ENCODE results near the gene SKP1.
A peak's percentile ranks its signal among the peaks of the same experiment; 100 is the strongest.

- TF ChIP-seq CTCF (IDR thresholded peaks at IDR 0.05) (no peak), POLR2A (IDR thresholded peaks at IDR 0.05) (peak in 1 of 2 donors; percentile 85)
Measured at GRCh38 chr5:134113902-134114875, 62.6 kb downstream of the SKP1 start, which contains the start of gene TCF7.
